Esophagus muscularis mucosa (tissue), 4 donors: ENCODE data around the gene UGT1A5. TPM values are rescaled to one million over a fixed set of nuclear protein-coding genes. Genes with fewer than 3 reads are reported as not detected.

Source experiments
- DNase-seq: peaks from one replicate; pipeline ENCODE4 v3.0.0-alpha.2; 2017; ENCODE audit errors: extremely low spot score
- H3K27ac ChIP-seq, 4 donors: fragments of 200-600 bp; sonication (generic); replicated peaks in 1 of 4; 1 replicate in 3 of 4; 2 replicates in 1 of 4; pipeline ENCODE4 v1.5.1; 2016 to 2019; ENCODE audit warnings: mild to moderate bottlenecking in 1 of 4
- H3K27me3 ChIP-seq, 4 donors: fragments of 200-600 bp; sonication (generic); one replicate each; pipeline versions ENCODE4 v1.5.1 to v1.6.0; 2016 to 2019
- H3K36me3 ChIP-seq, 4 donors: fragments of 200-600 bp; sonication (generic); one replicate each; pipeline ENCODE4 v1.5.1; 2016 to 2019
- H3K4me1 ChIP-seq, 4 donors: fragments of 200-600 bp; sonication (generic); one replicate each; pipeline ENCODE4 v1.5.1; 2016 to 2019
- H3K4me3 ChIP-seq, 4 donors: fragments of 200-600 bp; sonication (generic); 1 replicate in 2 of 4; 2 replicates in 2 of 4; pipeline ENCODE4 v1.5.1; 2016 to 2019; ENCODE audit warnings: mild to moderate bottlenecking in 4 of 4, moderate library complexity in 1 of 4
- H3K9me3 ChIP-seq, 4 donors: fragments of 200-600 bp; sonication (generic); 1 replicate in 3 of 4; 2 replicates in 1 of 4; pipeline ENCODE4 v1.5.1; 2016 to 2019
- CTCF ChIP-seq, 3 experiments: fragments of 200-600 bp in 2 of 3; fragments of 450-650 bp in 1 of 3; sonication (generic) in 2 of 3; IDR thresholded peaks; one replicate each; pipeline ENCODE4 v1.5.1; 2017 to 2019; ENCODE audit warnings: antibody characterized with exemption in 3 of 3, mild to moderate bottlenecking in 2 of 3, moderate library complexity in 1 of 3
- EP300 ChIP-seq: sonication (generic); formaldehyde crosslinking; IDR thresholded peaks from one replicate; pipeline ENCODE4 v1.6.1; 2017; ENCODE audit warnings: antibody characterized with exemption
- POLR2A ChIP-seq: fragments of 450-650 bp; IDR thresholded peaks from one replicate; pipeline ENCODE4 v1.6.1; 2017; ENCODE audit warnings: antibody characterized with exemption, moderate library complexity, mild to moderate bottlenecking, low read depth
- POLR2AphosphoS5 ChIP-seq, 2 donors: sonication (generic); formaldehyde crosslinking; IDR thresholded peaks; one replicate each; pipeline ENCODE4 v1.6.1; 2017; ENCODE audit warnings: antibody characterized with exemption in 2 of 2
- WGBS: methylation state at CpG from one replicate; pipeline ENCODE4 v1.1.5; 2018; 5-methylcytosine and 5-hydroxymethylcytosine counted together
- intact Hi-C: fragments of 100-400 bp; cut with DNase I; formaldehyde crosslinking; loops from one replicate; pipeline ENCODE4 v1.15.1; 2023
- total RNA-seq, 4 donors: library from RNA; depleted of rRNA; stranded (reverse); fragments of >200 nt; gene quantifications; one replicate each; pipeline versions ENCODE4 v1.1.0 to v1.2.1, GENCODE V29; 2016

The UGT1A5 gene
- total RNA-seq, 4 donors from 2014 or later, result not detected

- Histone ChIP-seq H3K27me3 (peaks cover 0 to 5% (median 0%) of the 10 kb centered on the region in 4 donors), H3K9me3 (no peaks in the 10 kb centered on the region), H3K27ac (no peak overlapping the region), H3K36me3 (no peaks in the 10 kb centered on the region), H3K4me1 (no peaks in the 10 kb centered on the region), H3K4me3 (no peak overlapping the region)
- intact Hi-C loops, result no loop called here
- 53% methylated on average over 3 of the region's 3 CpGs for WGBS
- TF ChIP-seq CTCF (IDR thresholded peaks at IDR 0.05), result no peak
- TF ChIP-seq POLR2AphosphoS5 (IDR thresholded peaks at IDR 0.05), result no peak
- no peak for TF ChIP-seq EP300
- no peak for TF ChIP-seq POLR2A
- DNase-seq, result no peak
Observed at GRCh38 chr2:233702238-233702637, 10.5 kb upstream of the UGT1A5 start.

- no peak overlapping the region for H3K27ac ChIP-seq
Observed at GRCh38 chr2:233705911-233706506, 6.7 kb upstream of the UGT1A5 start.

GRCh38 chr2:233706720-233707119 lies 6.0 kb upstream of the UGT1A5 start:
- Histone ChIP-seq H3K27me3 (peaks cover 0 to 11% (median 0%) of the 10 kb centered on the region in 4 donors), H3K4me1 (no peaks in the 10 kb centered on the region), H3K36me3 (no peaks in the 10 kb centered on the region), H3K9me3 (no peaks in the 10 kb centered on the region), H3K4me3 (no peak overlapping the region), H3K27ac (no peak overlapping the region)
- no peak for DNase-seq
- WGBS, result 100% methylated on average over 1 of the region's 1 CpG
- intact Hi-C loops, result no loop called here
- TF ChIP-seq CTCF (IDR thresholded peaks at IDR 0.05) (no peak), EP300 (no peak), POLR2A (no peak), POLR2AphosphoS5 (IDR thresholded peaks at IDR 0.05) (no peak)

More at GRCh38 chr2:233705911-233706506, 6.7 kb upstream of the UGT1A5 start:
- no peak for DNase-seq
- Histone ChIP-seq H3K4me3 (no peak overlapping the region), H3K4me1 (no peaks in the 10 kb centered on the region), H3K9me3 (no peaks in the 10 kb centered on the region), H3K27me3 (peaks cover 0 to 6% (median 0%) of the 10 kb centered on the region in 4 donors), H3K36me3 (no peaks in the 10 kb centered on the region)
- 60% methylated on average over 4 of the region's 4 CpGs for WGBS
- no peak for TF ChIP-seq POLR2AphosphoS5 (IDR thresholded peaks at IDR 0.05)
- TF ChIP-seq POLR2A, result no peak
- no peak for TF ChIP-seq CTCF (IDR thresholded peaks at IDR 0.05)
- no peak for TF ChIP-seq EP300
- intact Hi-C loops, result no loop called here

- 74% methylated on average over 10 of the region's 10 CpGs for WGBS
- Histone ChIP-seq H3K4me1 (no peaks in the 10 kb centered on the region), H3K36me3 (no peaks in the 10 kb centered on the region), H3K27ac (no peak overlapping the region), H3K9me3 (no peaks in the 10 kb centered on the region), H3K27me3 (peaks cover 0 to 19% (median 0%) of the 10 kb centered on the region in 4 donors), H3K4me3 (no peak overlapping the region)
- intact Hi-C loops, result no loop called here
- TF ChIP-seq POLR2AphosphoS5 (IDR thresholded peaks at IDR 0.05) (no peak), POLR2A (no peak), CTCF (IDR thresholded peaks at IDR 0.05) (no peak), EP300 (no peak)
- DNase-seq, result no peak
Observed at GRCh38 chr2:233707940-233708644, 4.6 kb upstream of the UGT1A5 start.
